ENCODE data around the gene GAB2.
"Not testable (repeated sequence)": the region's sequence is repeated elsewhere in the genome, so short reads cannot be mapped to it uniquely, and the experiment has no call there.

The GAB2 gene

GRCh38 chr11:78372114-78372768 is 45.4 kb downstream of the GAB2 start:
- DNase-seq (ENCODE audit: extremely low spot score, insufficient read length, low read depth) (no peak), FAIRE-seq (no peak)

- FAIRE-seq (no peak), DNase-seq (ENCODE audit: extremely low spot score, insufficient read length, low read depth) (no peak)
These were observed 46.3 kb downstream of the GAB2 start for GRCh38 chr11:78371221-78371891.

GRCh38 chr11:78370406-78371172 is 47.0 kb downstream of the GAB2 start:
- FAIRE-seq (no peak), DNase-seq (ENCODE audit: extremely low spot score, insufficient read length, low read depth) (no peak)

- DNase-seq (ENCODE audit: extremely low spot score, insufficient read length, low read depth) (no peak), FAIRE-seq (no peak)
These were observed 52.2 kb downstream of the GAB2 start for GRCh38 chr11:78365381-78365792.

GRCh38 chr11:78364128-78364751 is 53.4 kb downstream of the GAB2 start:
- DNase-seq (ENCODE audit: extremely low spot score, insufficient read length, low read depth) (no peak), FAIRE-seq (no peak)

- FAIRE-seq, result no peak
- DNase-seq (ENCODE audit: extremely low spot score, insufficient read length, low read depth), result no peak
These were observed 54.5 kb downstream of the GAB2 start for GRCh38 chr11:78363024-78363619.

GRCh38 chr11:78361228-78361627 is 56.4 kb downstream of the GAB2 start:
- DNase-seq (ENCODE audit: extremely low spot score, insufficient read length, low read depth), result no peak

GRCh38 chr11:78359921-78360320 is 57.7 kb downstream of the GAB2 start:
- DNase-seq (ENCODE audit: extremely low spot score, insufficient read length, low read depth) (no peak), FAIRE-seq (no peak)

More at GRCh38 chr11:78361228-78361627, 56.4 kb downstream of the GAB2 start:
- FAIRE-seq, result no peak

- DNase-seq (ENCODE audit: extremely low spot score, insufficient read length, low read depth); FAIRE-seq: not testable (repeated sequence)
These were observed 59.7 kb downstream of the GAB2 start for GRCh38 chr11:78357924-78358323.

GRCh38 chr11:78357425-78357824 is 60.2 kb downstream of the GAB2 start:
- not testable (repeated sequence) for FAIRE-seq; DNase-seq (ENCODE audit: extremely low spot score, insufficient read length, low read depth)

GRCh38 chr11:78355742-78356141 is 61.9 kb downstream of the GAB2 start:
- not testable (repeated sequence) for FAIRE-seq

GRCh38 chr11:78355309-78355705 is 62.3 kb downstream of the GAB2 start:
- FAIRE-seq (no peak), DNase-seq (ENCODE audit: extremely low spot score, insufficient read length, low read depth) (no peak)

More at GRCh38 chr11:78355742-78356141, 61.9 kb downstream of the GAB2 start:
- not testable (repeated sequence) for DNase-seq (ENCODE audit: extremely low spot score, insufficient read length, low read depth)

GRCh38 chr11:78354408-78355308 is 63.0 kb downstream of the GAB2 start:
- DNase-seq (ENCODE audit: extremely low spot score, insufficient read length, low read depth), result no peak
- no peak for FAIRE-seq

GRCh38 chr11:78351979-78352841 is 65.4 kb downstream of the GAB2 start:
- DNase-seq (ENCODE audit: extremely low spot score, insufficient read length, low read depth), result no peak
- no peak for FAIRE-seq

- no peak for FAIRE-seq
- DNase-seq (ENCODE audit: extremely low spot score, insufficient read length, low read depth), result no peak
These were observed 66.4 kb downstream of the GAB2 start for GRCh38 chr11:78351193-78351592.

GRCh38 chr11:78350646-78351165 is 66.9 kb downstream of the GAB2 start:
- FAIRE-seq, result no peak
- DNase-seq (ENCODE audit: extremely low spot score, insufficient read length, low read depth), result no peak

- DNase-seq (ENCODE audit: extremely low spot score, insufficient read length, low read depth) (no peak), FAIRE-seq (no peak)
These were observed 67.5 kb downstream of the GAB2 start for GRCh38 chr11:78350091-78350645.

- DNase-seq (ENCODE audit: extremely low spot score, insufficient read length, low read depth) (no peak), FAIRE-seq (no peak)
These were observed 68.0 kb downstream of the GAB2 start for GRCh38 chr11:78349624-78350023.
